Breast epithelium (tissue), 4 donors: ENCODE data around the gene SLC2A4RG. TPM values are rescaled to one million over a fixed set of nuclear protein-coding genes. Genes with fewer than 3 reads are reported as not detected.

ENCODE experiments used
- DNase-seq, 2 donors: peaks; one replicate each; pipeline ENCODE4 v3.0.0-alpha.2; 2019; ENCODE audit warnings: low spot score in 2 of 2
- H3K27ac ChIP-seq, 2 donors: fragments of 200-600 bp; sonication (generic) in 1 of 2; one replicate each; pipeline ENCODE4 v1.5.1; 2016 to 2019; ENCODE audit warnings: mild to moderate bottlenecking in 1 of 2
- H3K27me3 ChIP-seq, 2 donors: fragments of 200-600 bp; sonication (generic) in 1 of 2; one replicate each; pipeline versions ENCODE4 v1.5.1 to v1.6.0; 2017 to 2019; ENCODE audit warnings: control low read depth in 1 of 2, mild to moderate bottlenecking in 1 of 2
- H3K36me3 ChIP-seq: fragments of 200-600 bp; one replicate; pipeline ENCODE4 v1.5.1; 2019
- H3K4me1 ChIP-seq, 2 donors: fragments of 200-600 bp; sonication (generic); one replicate each; pipeline ENCODE4 v1.5.1; 2016 to 2019; ENCODE audit warnings: control low read depth in 1 of 2
- H3K4me3 ChIP-seq, 3 donors: fragments of 200-600 bp; sonication (generic); 1 replicate in 2 of 3; 2 replicates in 1 of 3; pipeline ENCODE4 v1.5.1; 2016 to 2019; ENCODE audit warnings: mild to moderate bottlenecking in 3 of 3, moderate library complexity in 2 of 3
- H3K9me3 ChIP-seq, 2 donors: fragments of 200-600 bp; sonication (generic) in 1 of 2; one replicate each; pipeline ENCODE4 v1.5.1; 2016 to 2019; ENCODE audit warnings: control low read depth in 1 of 2
- CTCF ChIP-seq, 3 donors: fragments of 450-650 bp; IDR thresholded peaks; one replicate each; pipeline ENCODE4 v1.5.1; 2016 to 2017; ENCODE audit warnings: antibody characterized with exemption in 3 of 3, mild to moderate bottlenecking in 3 of 3, moderate library complexity in 3 of 3
- POLR2A ChIP-seq: fragments of 450-650 bp; IDR thresholded peaks from one replicate; pipeline ENCODE4 v1.6.1; 2016; ENCODE audit warnings: antibody characterized with exemption, mild to moderate bottlenecking, moderate library complexity
- POLR2AphosphoS5 ChIP-seq, 3 donors: sonication (generic); formaldehyde crosslinking; IDR thresholded peaks; one replicate each; pipeline ENCODE4 v1.6.1; 2017; ENCODE audit warnings: antibody characterized with exemption in 3 of 3
- intact Hi-C: fragments of 100-400 bp; cut with DNase I; formaldehyde crosslinking; loops from one replicate; pipeline ENCODE4 v1.15.1; 2023; ENCODE audit warnings: low total_unique reads
- total RNA-seq, 3 donors: library from RNA; depleted of rRNA; stranded (reverse); fragments of >200 nt; gene quantifications; one replicate each; pipeline ENCODE4 v1.1.0, GENCODE V29; 2016

SLC2A4RG gene
- total RNA-seq, 3 donors from 2014 or later: 22.9 to 58.9 (median 36.9) TPM

GRCh38 chr20:63703976-63704748, 35.4 kb upstream of the SLC2A4RG start:
- no peak for DNase-seq
- peaks cover 10 to 13% of the 10 kb centered on the region in 2 donors for H3K4me1 ChIP-seq
- H3K27me3 ChIP-seq: no peaks in the 10 kb centered on the region
- no peak overlapping the region for H3K4me3 ChIP-seq
- no peak for TF ChIP-seq POLR2A
- no peak for TF ChIP-seq POLR2AphosphoS5 (IDR thresholded peaks at IDR 0.05)
- no peak for TF ChIP-seq CTCF (IDR thresholded peaks at IDR 0.05)
- no peak overlapping the region for H3K27ac ChIP-seq
- no peaks in the 10 kb centered on the region for H3K9me3 ChIP-seq
- peaks cover 7% of the 10 kb centered on the region for H3K36me3 ChIP-seq
- intact Hi-C loops: loop anchor here (2.0 kb wide), 1 partner anchor 17 kb away; no protein-coding TSS in a partner anchor

- H3K27me3 ChIP-seq: no peaks in the 10 kb centered on the region
- TF ChIP-seq CTCF (IDR thresholded peaks at IDR 0.05): no peak
- no peak for TF ChIP-seq POLR2AphosphoS5 (IDR thresholded peaks at IDR 0.05)
- no peak for TF ChIP-seq POLR2A
- H3K36me3 ChIP-seq: peaks cover 7% of the 10 kb centered on the region
- H3K9me3 ChIP-seq: no peaks in the 10 kb centered on the region
- intact Hi-C loops: loop anchor here (2.0 kb wide), 1 partner anchor 16 kb away; no protein-coding TSS in a partner anchor
- H3K27ac ChIP-seq: no peak overlapping the region
- no peak for DNase-seq
- H3K4me3 ChIP-seq: no peak overlapping the region
- peaks cover 7 to 13% of the 10 kb centered on the region in 2 donors for H3K4me1 ChIP-seq
Measured at GRCh38 chr20:63704749-63705117, 34.8 kb upstream of the SLC2A4RG start.

GRCh38 chr20:63705232-63706026, 34.1 kb upstream of the SLC2A4RG start:
- Histone ChIP-seq H3K27me3 (no peaks in the 10 kb centered on the region), H3K36me3 (peaks cover 7% of the 10 kb centered on the region), H3K27ac (no peak overlapping the region), H3K9me3 (no peaks in the 10 kb centered on the region), H3K4me1 (peaks cover 7 to 13% of the 10 kb centered on the region in 2 donors), H3K4me3 (no peak overlapping the region)
- no peak for DNase-seq
- TF ChIP-seq POLR2AphosphoS5 (IDR thresholded peaks at IDR 0.05): no peak
- intact Hi-C loops: loop anchor here (2.0 kb wide), 1 partner anchor 15 kb away; no protein-coding TSS in a partner anchor

- no peak for TF ChIP-seq POLR2AphosphoS5 (IDR thresholded peaks at IDR 0.05)
- TF ChIP-seq POLR2A: no peak
- no peak for TF ChIP-seq CTCF (IDR thresholded peaks at IDR 0.05)
- Histone ChIP-seq H3K27me3 (no peaks in the 10 kb centered on the region), H3K4me1 (peaks cover 7 to 13% of the 10 kb centered on the region in 2 donors), H3K27ac (peak overlapping the region; percentile 90 to 92), H3K36me3 (peaks cover 7% of the 10 kb centered on the region), H3K4me3 (peak overlapping the region; percentile 88 to 93 (median 91)), H3K9me3 (no peaks in the 10 kb centered on the region)
- DNase-seq: no peak
- intact Hi-C loops: no loop called here
Measured at GRCh38 chr20:63706027-63706695, 33.4 kb upstream of the SLC2A4RG start.

- Histone ChIP-seq H3K27me3 (no peaks in the 10 kb centered on the region), H3K4me1 (peaks cover 7 to 13% of the 10 kb centered on the region in 2 donors), H3K36me3 (peaks cover 7% of the 10 kb centered on the region), H3K9me3 (no peaks in the 10 kb centered on the region), H3K4me3 (peak overlapping the region; percentile 88 to 93 (median 91)), H3K27ac (peak overlapping the region; percentile 90 to 92)
- intact Hi-C loops: no loop called here
- DNase-seq: no peak
- TF ChIP-seq CTCF (IDR thresholded peaks at IDR 0.05) (no peak), POLR2A (no peak), POLR2AphosphoS5 (IDR thresholded peaks at IDR 0.05) (no peak)
Measured at GRCh38 chr20:63706852-63707557, 32.6 kb upstream of the SLC2A4RG start.
